H7 (cell line): Measurements from ENCODE around the gene SEC62. TPM values are rescaled to one million over a fixed set of nuclear protein-coding genes. Genes with fewer than 3 reads are reported as not detected.
A peak's percentile ranks its signal among the peaks of the same experiment; 100 is the strongest.

Experiments used
- DNase-seq: peaks from one replicate; pipeline ENCODE4 v3.0.0; 2012
- H3K27me3 ChIP-seq: 2 replicates; pipeline ENCODE4 v1.6.0; 2011; ENCODE audit warnings: mild to moderate bottlenecking, low read length; ENCODE audit not compliant: control insufficient read depth, insufficient read depth
- H3K36me3 ChIP-seq: replicated peaks from 2 replicates; pipeline ENCODE4 v1.5.1; 2011; ENCODE audit warnings: low read length; ENCODE audit not compliant: control insufficient read depth, insufficient read depth
- H3K4me3 ChIP-seq: 2 replicates; pipeline ENCODE4 v1.5.1; 2011; ENCODE audit warnings: low read depth, mild to moderate bottlenecking, control low read depth, low read length, moderate library complexity; ENCODE audit not compliant: insufficient read depth
- total RNA-seq: library from RNA; depleted of rRNA; stranded (reverse); fragments of >200 nt; shearing (Covaris generic); gene quantifications from 2 replicates; pipeline ENCODE4 v1.2.3, GENCODE V29; 2014

The SEC62 gene
- total RNA-seq, 1 experiment from 2014 or later: 11.9 TPM

- peak; percentile 56 for DNase-seq
- no peak overlapping the region for H3K4me3 ChIP-seq
- no peaks in the 10 kb centered on the region for H3K36me3 ChIP-seq
- no peaks in the 10 kb centered on the region for H3K27me3 ChIP-seq
Observed at GRCh38 chr3:170021083-170021482, 54.5 kb downstream of the SEC62 start.

GRCh38 chr3:170022336-170022735 lies 55.7 kb downstream of the SEC62 start:
- H3K36me3 ChIP-seq: no peaks in the 10 kb centered on the region
- no peak for DNase-seq
- H3K4me3 ChIP-seq: no peak overlapping the region
- no peaks in the 10 kb centered on the region for H3K27me3 ChIP-seq

- H3K4me3 ChIP-seq: no peak overlapping the region
- H3K36me3 ChIP-seq: no peaks in the 10 kb centered on the region
- no peaks in the 10 kb centered on the region for H3K27me3 ChIP-seq
- no peak for DNase-seq
Observed at GRCh38 chr3:170023165-170023564, 56.6 kb downstream of the SEC62 start.

GRCh38 chr3:170024581-170024980 lies 58.0 kb downstream of the SEC62 start:
- Histone ChIP-seq H3K27me3 (no peaks in the 10 kb centered on the region), H3K36me3 (no peaks in the 10 kb centered on the region), H3K4me3 (no peak overlapping the region)
- DNase-seq: no peak

- Histone ChIP-seq H3K27me3 (no peaks in the 10 kb centered on the region), H3K4me3 (no peak overlapping the region), H3K36me3 (no peaks in the 10 kb centered on the region)
- no peak for DNase-seq
Observed at GRCh38 chr3:170027233-170028102, 60.9 kb downstream of the SEC62 start.

GRCh38 chr3:170033489-170033888 lies 66.9 kb downstream of the SEC62 start:
- Histone ChIP-seq H3K27me3 (peaks cover 2% of the 10 kb centered on the region), H3K4me3 (no peak overlapping the region), H3K36me3 (no peaks in the 10 kb centered on the region)
- no peak for DNase-seq

- peaks cover 4% of the 10 kb centered on the region for H3K27me3 ChIP-seq
- H3K4me3 ChIP-seq: peak within 1 kb of the TSS; percentile 71
- DNase-seq: peak; percentile 92
- no peaks in the 10 kb centered on the region for H3K36me3 ChIP-seq
Observed at GRCh38 chr3:170037463-170038433, 71.1 kb downstream of the SEC62 start, which contains the start of gene GPR160. Gene GPR160, plus strand, starts transcription at chr3:170037995. Its CDS starts 45,978 bp downstream, at chr3:170083973.

GRCh38 chr3:170038434-170039110 lies 72.0 kb downstream of the SEC62 start:
- Histone ChIP-seq H3K36me3 (no peaks in the 10 kb centered on the region), H3K27me3 (peaks cover 4% of the 10 kb centered on the region), H3K4me3 (peak overlapping the region; percentile 71)
- peak; percentile 81 for DNase-seq

GRCh38 chr3:170040418-170040817 lies 73.8 kb downstream of the SEC62 start:
- no peak overlapping the region for H3K4me3 ChIP-seq

GRCh38 chr3:170043506-170043905 lies 76.9 kb downstream of the SEC62 start:
- peaks cover 2% of the 10 kb centered on the region; the same call in 1 of the 2 replicates for H3K27me3 ChIP-seq
- no peaks in the 10 kb centered on the region for H3K36me3 ChIP-seq
- no peak overlapping the region for H3K4me3 ChIP-seq
- no peak for DNase-seq

More at GRCh38 chr3:170040418-170040817, 73.8 kb downstream of the SEC62 start:
- Histone ChIP-seq H3K27me3 (peaks cover 4% of the 10 kb centered on the region), H3K36me3 (no peaks in the 10 kb centered on the region)
- peak; percentile 60 for DNase-seq

GRCh38 chr3:170044271-170044670 lies 77.7 kb downstream of the SEC62 start:
- Histone ChIP-seq H3K36me3 (no peaks in the 10 kb centered on the region), H3K4me3 (no peak overlapping the region), H3K27me3 (no peaks in the 10 kb centered on the region; the same call in 1 of the 2 replicates)
- DNase-seq: no peak

GRCh38 chr3:170044795-170045244 lies 78.2 kb downstream of the SEC62 start:
- no peaks in the 10 kb centered on the region; the same call in 1 of the 2 replicates for H3K27me3 ChIP-seq
- no peak overlapping the region for H3K4me3 ChIP-seq
- H3K36me3 ChIP-seq: no peaks in the 10 kb centered on the region
- DNase-seq: no peak

GRCh38 chr3:170046269-170047132 lies 79.9 kb downstream of the SEC62 start:
- Histone ChIP-seq H3K4me3 (no peak overlapping the region), H3K36me3 (no peaks in the 10 kb centered on the region), H3K27me3 (no peaks in the 10 kb centered on the region)
- no peak for DNase-seq
